ENCODE measurements around the gene PTPN13.

PTPN13 gene

DNA sequence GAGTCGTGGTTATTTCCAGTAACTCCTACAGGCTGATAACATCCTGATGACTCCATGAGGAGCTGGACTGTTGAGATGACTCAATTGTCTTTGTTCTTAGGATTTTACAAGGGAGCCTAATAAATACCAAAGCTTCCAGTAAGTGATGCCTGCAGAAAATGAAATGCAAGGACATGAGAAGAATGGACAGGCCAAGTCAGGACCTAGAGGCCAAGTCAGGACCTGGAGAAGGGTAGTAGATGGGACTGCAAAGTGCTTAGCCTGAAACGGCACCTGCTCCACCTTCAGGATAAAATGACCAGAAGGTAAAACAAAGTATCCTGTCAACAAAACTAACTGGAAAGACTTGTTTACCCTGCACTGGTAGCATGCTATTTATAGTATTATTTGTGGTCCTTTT, 261.5 kb downstream of the PTPN13 start:
- no peak overlapping the region for H3K27ac ChIP-seq (replicated peaks; ENCODE audit: low read length)
- H3K18ac ChIP-seq (ENCODE audit: low read length): no peak overlapping the region
- no peak for DNase-seq (ENCODE audit: low spot score)
- H3K4me3 ChIP-seq (ENCODE audit: low read length in 2 of 2): no peak overlapping the region
- H2BK120ac ChIP-seq (ENCODE audit: low read depth, low read length): no peak overlapping the region
- no peaks in the 10 kb centered on the region for H3K27me3 ChIP-seq (ENCODE audit: control insufficient read depth in 3 of 3, insufficient read depth in 3 of 3, low read depth in 1 of 3, low read length in 3 of 3)
- no peak overlapping the region for H3K4me2 ChIP-seq (ENCODE audit: insufficient read depth, low read length, poor library complexity, severe bottlenecking)
- H2BK15ac ChIP-seq (ENCODE audit: low read length): no peak overlapping the region
- no peak overlapping the region for H3K4ac ChIP-seq (ENCODE audit: low read length)
- no peak overlapping the region for H2AK5ac ChIP-seq (ENCODE audit: low read depth, low read length)
- no peak overlapping the region for H3K9ac ChIP-seq (ENCODE audit: low read depth, low read length, poor library complexity)
- WGBS, 2 donors (ENCODE audit: extremely low coverage in 2 of 2, insufficient read length in 2 of 2, insufficient replicate concordance in 1 of 2): no CpG with 5 or more reads among the region's 2 CpGs
- no peak overlapping the region for H2BK12ac ChIP-seq (ENCODE audit: low read length)
- H2BK5ac ChIP-seq (ENCODE audit: low read length): no peak overlapping the region
- H4K8ac ChIP-seq (ENCODE audit: low read depth, low read length): no peak overlapping the region
- no peak overlapping the region for H4K91ac ChIP-seq (ENCODE audit: low read depth, low read length, poor library complexity)
- no peaks in the 10 kb centered on the region for H3K4me1 ChIP-seq (ENCODE audit: control insufficient read depth in 2 of 2, insufficient read depth in 1 of 2, low read depth in 1 of 2, low read length in 2 of 2)
- no peak overlapping the region for H2AFZ ChIP-seq (ENCODE audit: low read length)
- H3K23ac ChIP-seq (ENCODE audit: low read depth, low read length, poor library complexity): no peak overlapping the region
- H3K36me3 ChIP-seq (replicated peaks in 1 of 2; ENCODE audit: control insufficient read depth in 2 of 2, insufficient read depth in 2 of 2, low read length in 2 of 2): no peaks in the 10 kb centered on the region
- H3K14ac ChIP-seq (ENCODE audit: low read length): no peak overlapping the region
- no peaks in the 10 kb centered on the region for H3K79me1 ChIP-seq (ENCODE audit: low read depth, low read length)
- H3K9me3 ChIP-seq (replicated peaks in 1 of 2; ENCODE audit: control insufficient read depth in 2 of 2, insufficient read depth in 1 of 2, low read depth in 1 of 2, low read length in 2 of 2): no peaks in the 10 kb centered on the region

DNA sequence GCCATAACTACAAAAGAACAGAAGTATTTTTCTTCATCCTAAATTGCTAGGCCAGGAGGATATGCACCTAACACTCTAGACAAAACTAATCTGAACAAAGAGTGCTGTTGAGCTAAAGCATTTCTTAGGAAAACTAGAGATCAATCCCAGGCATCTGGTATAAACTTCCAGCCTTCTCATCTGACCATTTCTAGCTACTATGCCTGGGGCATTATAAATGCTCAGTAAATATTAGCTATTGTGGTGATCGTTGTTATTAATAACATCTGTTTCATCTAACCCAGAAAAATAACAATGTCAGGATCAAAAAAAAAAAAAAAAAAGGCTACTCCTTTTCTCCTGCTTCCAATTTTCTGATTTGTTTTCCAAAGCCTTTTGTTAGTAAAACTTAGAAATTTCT, 262.8 kb downstream of the PTPN13 start:
- no peak for DNase-seq (ENCODE audit: low spot score)
- Histone ChIP-seq H3K4me2 (ENCODE audit: insufficient read depth, low read length, poor library complexity, severe bottlenecking) (no peak overlapping the region), H2BK15ac (ENCODE audit: low read length) (no peak overlapping the region), H3K27ac (replicated peaks; ENCODE audit: low read length) (no peak overlapping the region), H3K23ac (ENCODE audit: low read depth, low read length, poor library complexity) (no peak overlapping the region), H3K4me1 (ENCODE audit: control insufficient read depth in 2 of 2, insufficient read depth in 1 of 2, low read depth in 1 of 2, low read length in 2 of 2) (no peaks in the 10 kb centered on the region), H2BK120ac (ENCODE audit: low read depth, low read length) (no peak overlapping the region), H3K4ac (ENCODE audit: low read length) (no peak overlapping the region), H3K36me3 (replicated peaks in 1 of 2; ENCODE audit: control insufficient read depth in 2 of 2, insufficient read depth in 2 of 2, low read length in 2 of 2) (no peaks in the 10 kb centered on the region), H2BK5ac (ENCODE audit: low read length) (no peak overlapping the region), H2AFZ (ENCODE audit: low read length) (no peak overlapping the region), H3K18ac (ENCODE audit: low read length) (no peak overlapping the region), H4K8ac (ENCODE audit: low read depth, low read length) (no peak overlapping the region), H4K91ac (ENCODE audit: low read depth, low read length, poor library complexity) (no peak overlapping the region), H3K9ac (ENCODE audit: low read depth, low read length, poor library complexity) (no peak overlapping the region), H3K27me3 (ENCODE audit: control insufficient read depth in 3 of 3, insufficient read depth in 3 of 3, low read depth in 1 of 3, low read length in 3 of 3) (no peaks in the 10 kb centered on the region), H3K4me3 (ENCODE audit: low read length in 2 of 2) (no peak overlapping the region), H3K79me1 (ENCODE audit: low read depth, low read length) (no peaks in the 10 kb centered on the region), H3K9me3 (replicated peaks in 1 of 2; ENCODE audit: control insufficient read depth in 2 of 2, insufficient read depth in 1 of 2, low read depth in 1 of 2, low read length in 2 of 2) (no peaks in the 10 kb centered on the region), H2AK5ac (ENCODE audit: low read depth, low read length) (no peak overlapping the region), H3K14ac (ENCODE audit: low read length) (no peak overlapping the region), H2BK12ac (ENCODE audit: low read length) (no peak overlapping the region)
- no CpG with 5 or more reads among the region's 1 CpG for WGBS, 2 donors (ENCODE audit: extremely low coverage in 2 of 2, insufficient read length in 2 of 2, insufficient replicate concordance in 1 of 2)

DNA sequence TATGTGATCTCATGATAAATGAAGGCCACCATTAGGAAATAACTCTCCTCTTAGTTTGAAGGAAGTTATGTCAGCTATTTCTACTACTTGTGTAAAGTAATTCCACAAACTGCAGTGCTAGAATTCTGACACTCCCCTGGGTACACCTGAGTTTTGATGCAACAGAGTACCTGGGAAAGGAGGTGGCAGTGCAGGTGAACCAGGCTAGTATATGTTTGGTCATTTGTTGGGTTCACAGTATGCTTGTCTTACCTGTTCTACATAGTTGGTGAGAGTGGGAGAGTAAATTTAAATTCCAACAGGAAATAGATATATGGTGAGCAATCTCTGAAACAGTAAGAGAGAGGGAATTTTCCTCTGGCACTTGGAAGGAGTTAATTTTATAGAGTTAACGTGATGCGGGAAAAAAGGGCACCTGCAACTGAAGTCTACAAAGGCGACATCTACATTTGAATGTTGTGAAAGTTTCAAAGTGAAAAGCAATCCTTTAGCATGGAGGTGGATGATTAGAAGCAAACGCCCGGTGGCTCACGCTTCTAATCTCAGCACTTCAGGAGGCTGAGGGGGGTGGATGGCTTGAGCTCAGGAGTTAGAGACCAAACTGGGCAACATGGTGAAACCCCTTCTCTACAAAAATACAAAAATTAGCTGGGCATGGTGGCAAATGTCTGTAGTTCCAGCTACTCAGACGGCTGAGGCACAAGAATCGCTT, 263.4 kb downstream of the PTPN13 start:
- WGBS, 2 donors (ENCODE audit: extremely low coverage in 2 of 2, insufficient read length in 2 of 2, insufficient replicate concordance in 1 of 2): no CpG with 5 or more reads among the region's 8 CpGs
- H3K4me3 ChIP-seq (ENCODE audit: low read length in 2 of 2): no peak overlapping the region
- no peak overlapping the region for H3K23ac ChIP-seq (ENCODE audit: low read depth, low read length, poor library complexity)
- H3K18ac ChIP-seq (ENCODE audit: low read length): no peak overlapping the region
- H4K91ac ChIP-seq (ENCODE audit: low read depth, low read length, poor library complexity): no peak overlapping the region
- no peak overlapping the region for H3K9ac ChIP-seq (ENCODE audit: low read depth, low read length, poor library complexity)
- no peaks in the 10 kb centered on the region for H3K36me3 ChIP-seq (replicated peaks in 1 of 2; ENCODE audit: control insufficient read depth in 2 of 2, insufficient read depth in 2 of 2, low read length in 2 of 2)
- DNase-seq (ENCODE audit: low spot score): no peak
- H3K27ac ChIP-seq (replicated peaks; ENCODE audit: low read length): no peak overlapping the region
- no peak overlapping the region for H2BK15ac ChIP-seq (ENCODE audit: low read length)
- H2AK5ac ChIP-seq (ENCODE audit: low read depth, low read length): no peak overlapping the region
- H3K79me1 ChIP-seq (ENCODE audit: low read depth, low read length): no peaks in the 10 kb centered on the region
- no peak overlapping the region for H4K8ac ChIP-seq (ENCODE audit: low read depth, low read length)
- no peak overlapping the region for H2BK120ac ChIP-seq (ENCODE audit: low read depth, low read length)
- H3K14ac ChIP-seq (ENCODE audit: low read length): no peak overlapping the region
- H3K4me2 ChIP-seq (ENCODE audit: insufficient read depth, low read length, poor library complexity, severe bottlenecking): no peak overlapping the region
- no peaks in the 10 kb centered on the region for H3K9me3 ChIP-seq (replicated peaks in 1 of 2; ENCODE audit: control insufficient read depth in 2 of 2, insufficient read depth in 1 of 2, low read depth in 1 of 2, low read length in 2 of 2)
- no peak overlapping the region for H2BK12ac ChIP-seq (ENCODE audit: low read length)
- no peak overlapping the region for H3K4ac ChIP-seq (ENCODE audit: low read length)
- H3K4me1 ChIP-seq (ENCODE audit: control insufficient read depth in 2 of 2, insufficient read depth in 1 of 2, low read depth in 1 of 2, low read length in 2 of 2): no peaks in the 10 kb centered on the region
- no peaks in the 10 kb centered on the region for H3K27me3 ChIP-seq (ENCODE audit: control insufficient read depth in 3 of 3, insufficient read depth in 3 of 3, low read depth in 1 of 3, low read length in 3 of 3)
- no peak overlapping the region for H2BK5ac ChIP-seq (ENCODE audit: low read length)
- H2AFZ ChIP-seq (ENCODE audit: low read length): no peak overlapping the region

Measured in neuronal stem cell (in vitro differentiated cells).